ENCODE measurements around the gene RIPK1.
"Not testable (repeated sequence)": the region's sequence is repeated elsewhere in the genome, so short reads cannot be mapped to it uniquely, and the experiment has no call there.

The RIPK1 gene

GRCh38 chr6:3045777-3046176 is 22.5 kb upstream of the RIPK1 start:
- DNase-seq, result no peak

- no peak for DNase-seq
Measured at GRCh38 chr6:3046295-3046694, 22.0 kb upstream of the RIPK1 start.

- not testable (repeated sequence) for DNase-seq
Measured at GRCh38 chr6:3048009-3048408, 20.3 kb upstream of the RIPK1 start.

GRCh38 chr6:3052481-3053230 is 15.6 kb upstream of the RIPK1 start:
- no peak for DNase-seq

GRCh38 chr6:3053231-3053508 is 15.1 kb upstream of the RIPK1 start:
- DNase-seq, result no peak

GRCh38 chr6:3054229-3055157 is 13.8 kb upstream of the RIPK1 start:
- peak; percentile 28 to 88 (median 66) for DNase-seq

- DNase-seq, result peak in 1 of 3 experiments; percentile 87
Measured at GRCh38 chr6:3055158-3055499, 13.2 kb upstream of the RIPK1 start.

GRCh38 chr6:3057063-3057770 is 11.1 kb upstream of the RIPK1 start:
- DNase-seq, result no peak

GRCh38 chr6:3058957-3059356 is 9.3 kb upstream of the RIPK1 start:
- no peak for DNase-seq

- not testable (repeated sequence) for DNase-seq
Measured at GRCh38 chr6:3060092-3060491, 8.2 kb upstream of the RIPK1 start.

GRCh38 chr6:3061501-3061941 is 6.8 kb upstream of the RIPK1 start:
- no peak for DNase-seq

GRCh38 chr6:3063340-3063732 is 5.0 kb upstream of the RIPK1 start:
- DNase-seq, result not testable (repeated sequence)

GRCh38 chr6:3063733-3064700 is 4.3 kb upstream of the RIPK1 start:
- peak; percentile 74 to 92 (median 81) for DNase-seq

GRCh38 chr6:3071568-3071967 is 3.3 kb downstream of the RIPK1 start:
- no peak for DNase-seq

- DNase-seq, result no peak
Measured at GRCh38 chr6:3072798-3073197, 4.5 kb downstream of the RIPK1 start.

GRCh38 chr6:3073382-3073781 is 5.1 kb downstream of the RIPK1 start:
- no peak for DNase-seq

- DNase-seq, result no peak
Measured at GRCh38 chr6:3075772-3076113, 7.4 kb downstream of the RIPK1 start.

GRCh38 chr6:3076320-3076719 is 8.0 kb downstream of the RIPK1 start:
- no peak for DNase-seq

GRCh38 chr6:3077430-3077829 is 9.1 kb downstream of the RIPK1 start:
- no peak for DNase-seq

- not testable (repeated sequence) for DNase-seq
Measured at GRCh38 chr6:3078952-3079351, 10.7 kb downstream of the RIPK1 start.

- no peak for DNase-seq
Measured at GRCh38 chr6:3079682-3080081, 11.4 kb downstream of the RIPK1 start.

GRCh38 chr6:3081960-3082359 is 13.7 kb downstream of the RIPK1 start:
- no peak for DNase-seq

- no peak for DNase-seq
Measured at GRCh38 chr6:3085074-3085473, 16.8 kb downstream of the RIPK1 start.
